Keratinocyte (primary cell): ENCODE measurements around the gene ARL5A. TPM values are rescaled to one million over a fixed set of nuclear protein-coding genes. Genes with fewer than 3 reads are reported as not detected.

Experiments used
- DNase-seq: peaks from one replicate; pipeline ENCODE4 v3.0.0-alpha.2; 2011; ENCODE audit warnings: low read depth, missing footprints, low spot score
- FAIRE-seq: peaks from 2 replicates; lab custom pipeline; 2011; peaks lifted over from hg19 to GRCh38; lab: Jason Lieb, UNC
- H2AFZ ChIP-seq: 2 replicates; pipeline ENCODE4 v1.6.0; 2012; ENCODE audit warnings: low read length, control low read depth, inconsistent platforms; ENCODE audit not compliant: control insufficient read depth
- H3K27ac ChIP-seq: 2 replicates; pipeline ENCODE4 v1.5.1; 2011; ENCODE audit warnings: low read length; ENCODE audit not compliant: control insufficient read depth, insufficient read depth
- H3K27me3 ChIP-seq: 3 replicates; pipeline ENCODE4 v1.6.0; 2011; ENCODE audit warnings: low read length; ENCODE audit not compliant: control insufficient read depth, insufficient read depth; ENCODE audit errors: extremely low read depth
- H3K36me3 ChIP-seq, 2 experiments: 2 replicates in 1 of 2; 3 replicates in 1 of 2; pipeline ENCODE4 v1.5.1; 2011; ENCODE audit warnings: low read length in 2 of 2, mild to moderate bottlenecking in 1 of 2; ENCODE audit not compliant: control insufficient read depth in 2 of 2, insufficient read depth in 2 of 2; ENCODE audit errors: extremely low read depth in 1 of 2
- H3K4me1 ChIP-seq: 3 replicates; pipeline ENCODE4 v1.5.1; 2011; ENCODE audit warnings: low read length; ENCODE audit not compliant: control insufficient read depth, insufficient read depth; ENCODE audit errors: extremely low read depth
- H3K4me2 ChIP-seq: 3 replicates; pipeline ENCODE4 v1.6.0; 2011; ENCODE audit warnings: low read depth, low read length; ENCODE audit not compliant: control insufficient read depth, insufficient read depth; ENCODE audit errors: extremely low read depth
- H3K4me3 ChIP-seq, 3 experiments: fragments of 200-600 bp in 1 of 3; sonication (generic) in 1 of 3; 2 replicates in 2 of 3; 3 replicates in 1 of 3; pipeline ENCODE4 v1.5.1; 2011 to 2016; ENCODE audit warnings: low read length in 3 of 3, mild to moderate bottlenecking in 3 of 3, control low read depth in 2 of 3, inconsistent platforms in 1 of 3, low read depth in 1 of 3, mixed read lengths in 1 of 3, mixed run types in 1 of 3, moderate library complexity in 1 of 3; ENCODE audit not compliant: control insufficient read depth in 2 of 3, insufficient read depth in 2 of 3; ENCODE audit errors: extremely low read depth in 1 of 3
- H3K79me2 ChIP-seq: 2 replicates; pipeline ENCODE4 v1.6.0; 2012; ENCODE audit warnings: low read length; ENCODE audit not compliant: control insufficient read depth, insufficient read depth
- H3K9ac ChIP-seq: 3 replicates; pipeline ENCODE4 v1.6.0; 2011; ENCODE audit warnings: low read length; ENCODE audit not compliant: control insufficient read depth, insufficient read depth; ENCODE audit errors: extremely low read depth
- H3K9me1 ChIP-seq: 3 replicates; pipeline ENCODE4 v1.6.0; 2011; ENCODE audit warnings: low read length; ENCODE audit not compliant: control insufficient read depth, insufficient read depth; ENCODE audit errors: extremely low read depth
- H3K9me3 ChIP-seq: 2 replicates; pipeline ENCODE4 v1.5.1; 2012; ENCODE audit warnings: low read depth, low read length; ENCODE audit not compliant: control insufficient read depth
- H4K20me1 ChIP-seq: 3 replicates; pipeline ENCODE4 v1.6.0; 2011; ENCODE audit warnings: low read length; ENCODE audit not compliant: control insufficient read depth, insufficient read depth; ENCODE audit errors: extremely low read depth
- CTCF ChIP-seq, 3 experiments: IDR thresholded peaks in 1 of 3; conservative IDR thresholded peaks in 1 of 3; optimal IDR thresholded peaks in 1 of 3; 2 replicates in 2 of 3; 3 replicates in 1 of 3; pipeline versions ENCODE3 to v1.5.1; 2011; ENCODE audit warnings: low read length in 3 of 3, mild to moderate bottlenecking in 3 of 3, moderate library complexity in 2 of 3, control low read depth in 1 of 3, inconsistent platforms in 1 of 3; ENCODE audit not compliant: insufficient read depth in 2 of 3; ENCODE audit errors: extremely low read depth in 1 of 3
- EZH2 ChIP-seq: IDR thresholded peaks from one replicate; pipeline ENCODE4 v1.6.1; 2012; ENCODE audit warnings: inconsistent platforms, mild to moderate bottlenecking, low read length, moderate library complexity
- dilution Hi-C: fragments of 300-500 bp; cut with MboI; formaldehyde crosslinking; loops from one replicate; pipeline ENCODE4 v1.7.0; 2020; ENCODE audit warnings: low sequenced_read_pairs; ENCODE audit not compliant: extremely low pct_ligation_motif_present
- polyA plus RNA-seq, 5 experiments: library from polyadenylated mRNA; depleted of rRNA in 3 of 5; stranded (reverse) in 3 of 5; stranded (forward) in 1 of 5; unstranded in 1 of 5; fragments of >200 nt; gene quantifications; 1 replicate in 1 of 5; 2 replicates in 3 of 5; 3 replicates in 1 of 5; pipeline versions ENCODE4 v1.2.1 to v1.2.3, GENCODE V29; 2011 to 2012; ENCODE audit warnings: missing spikeins in 2 of 5, low read depth in 1 of 5, low replicate concordance in 1 of 5

Gene ARL5A
- polyA plus RNA-seq, 1 donor (not counting 4 experiments of a cell fraction or from before 2014, with no cell fraction given) = 25.5 TPM

GRCh38 chr2:151845884-151846283 lies 17.7 kb upstream of the ARL5A start:
- Histone ChIP-seq H3K4me1 (no peaks in the 10 kb centered on the region), H3K4me2 (no peak overlapping the region), H3K36me3 (no peaks in the 10 kb centered on the region), H3K27ac (no peak overlapping the region), H3K79me2 (no peaks in the 10 kb centered on the region), H3K9ac (no peak overlapping the region), H3K9me1 (no peaks in the 10 kb centered on the region), H3K27me3 (no peaks in the 10 kb centered on the region), H3K9me3 (no peaks in the 10 kb centered on the region), H4K20me1 (no peaks in the 10 kb centered on the region), H2AFZ (no peak overlapping the region), H3K4me3 (no peak overlapping the region)
- FAIRE-seq (no peak), DNase-seq (no peak)
- TF ChIP-seq CTCF (optimal IDR thresholded peaks at IDR 0.05 in 1 of 3, IDR thresholded peaks at IDR 0.05 in 1 of 3, conservative IDR thresholded peaks at IDR 0.05 in 1 of 3; ENCODE audit: extremely low read depth in 1 of 3, insufficient read depth in 2 of 3, low read length in 3 of 3) (no peak), EZH2 (no peak)
- dilution Hi-C loops = no loop called here

GRCh38 chr2:151845481-151845880 lies 17.3 kb upstream of the ARL5A start:
- TF ChIP-seq CTCF (optimal IDR thresholded peaks at IDR 0.05 in 1 of 3, IDR thresholded peaks at IDR 0.05 in 1 of 3, conservative IDR thresholded peaks at IDR 0.05 in 1 of 3; ENCODE audit: extremely low read depth in 1 of 3, insufficient read depth in 2 of 3, low read length in 3 of 3) (no peak), EZH2 (no peak)
- dilution Hi-C loops = no loop called here
- no peak for DNase-seq

More at GRCh38 chr2:151845481-151845880, 17.3 kb upstream of the ARL5A start:
- Histone ChIP-seq H3K9me3 (no peaks in the 10 kb centered on the region), H3K9me1 (no peaks in the 10 kb centered on the region), H3K79me2 (no peaks in the 10 kb centered on the region), H2AFZ (no peak overlapping the region), H3K27ac (no peak overlapping the region), H3K4me2 (no peak overlapping the region), H3K9ac (no peak overlapping the region), H3K4me3 (no peak overlapping the region), H4K20me1 (no peaks in the 10 kb centered on the region), H3K27me3 (no peaks in the 10 kb centered on the region), H3K4me1 (no peaks in the 10 kb centered on the region), H3K36me3 (no peaks in the 10 kb centered on the region)
- FAIRE-seq = no peak
